Fibroblast of pulmonary artery (primary cell): ENCODE data around the gene SMARCAD1.
"Not testable (repeated sequence)": the region's sequence is repeated elsewhere in the genome, so short reads cannot be mapped to it uniquely, and the experiment has no call there.

ENCODE experiments used
- DNase-seq: peaks from one replicate; pipeline ENCODE4 v3.0.0-alpha.2; 2010; ENCODE audit warnings: low read depth
- H3K4me3 ChIP-seq: replicated peaks from 2 replicates; pipeline ENCODE4 v1.5.1; 2011; ENCODE audit warnings: low read depth, mild to moderate bottlenecking, control low read depth, low read length, moderate library complexity
- CTCF ChIP-seq: IDR thresholded peaks from 2 replicates; pipeline ENCODE4 v1.5.1; 2011; ENCODE audit warnings: mild to moderate bottlenecking, control low read depth, low read length, inconsistent platforms; ENCODE audit errors: missing control alignments

Gene SMARCAD1

GRCh38 chr4:94304365-94304971, 96.8 kb downstream of the SMARCAD1 start:
- peak; percentile 73 for DNase-seq
- peak; percentile 67 for TF ChIP-seq CTCF
- H3K4me3 ChIP-seq, result no peak overlapping the region

GRCh38 chr4:94305466-94306225, 98.0 kb downstream of the SMARCAD1 start:
- DNase-seq, result no peak
- no peak for TF ChIP-seq CTCF
- no peak overlapping the region for H3K4me3 ChIP-seq

GRCh38 chr4:94306713-94307112, 99.0 kb downstream of the SMARCAD1 start:
- no peak for TF ChIP-seq CTCF
- peak; percentile 89 for DNase-seq
- no peak overlapping the region for H3K4me3 ChIP-seq

- no peak overlapping the region for H3K4me3 ChIP-seq
- no peak for TF ChIP-seq CTCF
- peak; percentile 13 for DNase-seq
Observed at GRCh38 chr4:94307231-94307871, 99.7 kb downstream of the SMARCAD1 start.

- not testable (repeated sequence) for H3K4me3 ChIP-seq, DNase-seq
Observed at GRCh38 chr4:94319927-94320326, 112.3 kb downstream of the SMARCAD1 start.

GRCh38 chr4:94325835-94326234, 118.2 kb downstream of the SMARCAD1 start:
- H3K4me3 ChIP-seq, result no peak overlapping the region
- TF ChIP-seq CTCF, result no peak
- no peak for DNase-seq

GRCh38 chr4:94329933-94330332, 122.3 kb downstream of the SMARCAD1 start:
- no peak for DNase-seq
- TF ChIP-seq CTCF, result no peak
- H3K4me3 ChIP-seq, result no peak overlapping the region
